HEK293 (cell line): ENCODE results near the gene GBF1.
A peak's percentile ranks its signal among the peaks of the same experiment; 100 is the strongest.

Source experiments
- CTCF ChIA-PET: fragments of 350-600 bp; formaldehyde crosslinking; extraction: SDS; loops from one replicate; lab custom pipeline; 2021; ENCODE audit warnings: antibody characterized with exemption; lab: Yijun Ruan, JAX
- POLR2A ChIA-PET: fragments of 300-600 bp; formaldehyde crosslinking; extraction: SDS; loops from one replicate; lab custom pipeline; 2020; ENCODE audit warnings: antibody characterized with exemption, inconsistent platforms; lab: Yijun Ruan, JAX
- H3K27ac ChIP-seq: fragments of 200-500 bp; sonication (Bioruptor generic); 2 replicates; pipeline ENCODE4 v1.5.1; 2014; ENCODE audit warnings: low read depth, low read length, control low read depth, inconsistent platforms; ENCODE audit errors: extremely low read depth
- H3K36me3 ChIP-seq, 2 experiments: fragments of 200-500 bp in 1 of 2; sonication (Bioruptor generic) in 1 of 2; 1 replicate in 1 of 2; 2 replicates in 1 of 2; pipeline ENCODE4 v1.5.1; 2014 to 2017; ENCODE audit warnings: inconsistent platforms in 2 of 2, low read length in 2 of 2; ENCODE audit not compliant: control insufficient read depth in 2 of 2, insufficient read depth in 1 of 2
- H3K4me1 ChIP-seq: fragments of 200-500 bp; sonication (Bioruptor generic); 2 replicates; pipeline ENCODE4 v1.5.1; 2014; ENCODE audit warnings: mild to moderate bottlenecking, low read length, inconsistent platforms; ENCODE audit not compliant: control insufficient read depth, insufficient read depth
- H3K4me3 ChIP-seq: 2 replicates; pipeline ENCODE4 v1.5.1; 2011; ENCODE audit warnings: low read depth, mild to moderate bottlenecking, control low read depth, low read length, moderate library complexity
- H3K9me3 ChIP-seq: fragments of 200-500 bp; sonication (Bioruptor generic); 2 replicates; pipeline ENCODE4 v1.5.1; 2014; ENCODE audit warnings: low read depth, low read length, inconsistent platforms; ENCODE audit not compliant: control insufficient read depth, insufficient read depth
- BCL11A ChIP-seq: fragments of 450-650 bp; formaldehyde crosslinking; IDR thresholded peaks from 2 replicates; pipeline ENCODE4 v1.5.1; 2016; ENCODE audit warnings: low read depth, missing biosample characterization, missing genetic modification characterization
- IKZF3 ChIP-seq: fragments of 450-650 bp; IDR thresholded peaks from 2 replicates; pipeline ENCODE4 v1.5.0; 2018; ENCODE audit warnings: missing biosample characterization, mild to moderate bottlenecking, missing genetic modification characterization, moderate library complexity
- KLF1 ChIP-seq: fragments of 450-650 bp; formaldehyde crosslinking; IDR thresholded peaks from 2 replicates; pipeline ENCODE4 v1.5.1; 2016; ENCODE audit warnings: missing biosample characterization, missing genetic modification characterization
- KLF8 ChIP-seq: fragments of 450-650 bp; formaldehyde crosslinking; IDR thresholded peaks from 2 replicates; pipeline ENCODE4 v1.5.1; 2016; ENCODE audit warnings: missing biosample characterization, missing genetic modification characterization
- KLF9 ChIP-seq: fragments of 450-650 bp; formaldehyde crosslinking; IDR thresholded peaks from 2 replicates; pipeline ENCODE4 v1.5.1; 2016; ENCODE audit warnings: missing biosample characterization, missing genetic modification characterization, low read depth
- OSR2 ChIP-seq: fragments of 450-650 bp; formaldehyde crosslinking; IDR thresholded peaks from 2 replicates; pipeline ENCODE4 v1.5.1; 2016; ENCODE audit warnings: missing biosample characterization, missing genetic modification characterization
- SCRT2 ChIP-seq: fragments of 450-650 bp; formaldehyde crosslinking; IDR thresholded peaks from 2 replicates; pipeline ENCODE4 v1.5.1; 2016; ENCODE audit warnings: missing biosample characterization, missing genetic modification characterization
- ZFHX2 ChIP-seq: fragments of 450-650 bp; formaldehyde crosslinking; conservative IDR thresholded peaks from 2 replicates; pipeline ENCODE4 v1.5.1; 2016; ENCODE audit warnings: missing biosample characterization, missing genetic modification characterization
- ZNF112 ChIP-seq: fragments of 450-650 bp; formaldehyde crosslinking; IDR thresholded peaks from 2 replicates; pipeline ENCODE4 v1.5.0; 2017; ENCODE audit warnings: missing biosample characterization, missing genetic modification characterization
- ZNF121 ChIP-seq: fragments of 450-650 bp; formaldehyde crosslinking; IDR thresholded peaks from 2 replicates; pipeline ENCODE4 v1.5.1; 2016; ENCODE audit warnings: missing biosample characterization, missing genetic modification characterization
- ZNF2 ChIP-seq: fragments of 450-650 bp; formaldehyde crosslinking; IDR thresholded peaks from 2 replicates; pipeline ENCODE4 v1.5.1; 2016; ENCODE audit warnings: missing biosample characterization, missing genetic modification characterization
- ZNF214 ChIP-seq: fragments of 450-650 bp; formaldehyde crosslinking; IDR thresholded peaks from 2 replicates; pipeline ENCODE4 v1.5.1; 2017; ENCODE audit warnings: missing biosample characterization, mild to moderate bottlenecking, missing genetic modification characterization, borderline replicate concordance
- ZNF341 ChIP-seq: fragments of 450-650 bp; formaldehyde crosslinking; IDR thresholded peaks from 2 replicates; pipeline ENCODE4; 2016; ENCODE audit warnings: low read depth, missing biosample characterization, missing genetic modification characterization
- ZNF423 ChIP-seq: fragments of 450-650 bp; formaldehyde crosslinking; IDR thresholded peaks from 2 replicates; pipeline ENCODE4 v1.5.1; 2016; ENCODE audit warnings: missing biosample characterization, missing genetic modification characterization
- ZNF514 ChIP-seq: fragments of 450-650 bp; formaldehyde crosslinking; IDR thresholded peaks from 2 replicates; pipeline ENCODE4 v1.5.1; 2016; ENCODE audit warnings: missing biosample characterization, missing genetic modification characterization
- ZNF561 ChIP-seq: fragments of 450-650 bp; IDR thresholded peaks from 2 replicates; pipeline ENCODE4 v1.5.1; 2018; ENCODE audit warnings: missing biosample characterization, missing genetic modification characterization, borderline replicate concordance
- ZNF830 ChIP-seq: fragments of 450-650 bp; IDR thresholded peaks from 2 replicates; pipeline ENCODE4 v1.5.0; 2018; ENCODE audit warnings: missing biosample characterization, missing genetic modification characterization, low read depth, mild to moderate bottlenecking, moderate library complexity
- TF ChIP-seq, protein P1 (sequence below): fragments of 450-650 bp; formaldehyde crosslinking; IDR thresholded peaks from 2 replicates; pipeline ENCODE4 v1.5.1; 2016; ENCODE audit warnings: missing biosample characterization, missing genetic modification characterization, borderline replicate concordance
- TF ChIP-seq, protein P2 (sequence below): fragments of 450-650 bp; formaldehyde crosslinking; IDR thresholded peaks from 2 replicates; pipeline ENCODE4 v1.5.1; 2016; ENCODE audit warnings: missing biosample characterization, missing genetic modification characterization
- TF ChIP-seq, protein P3 (sequence below): fragments of 450-650 bp; formaldehyde crosslinking; IDR thresholded peaks from 2 replicates; pipeline ENCODE4; 2016; ENCODE audit warnings: missing biosample characterization, missing genetic modification characterization
- TF ChIP-seq, protein P4 (sequence below): fragments of 450-650 bp; formaldehyde crosslinking; IDR thresholded peaks from 2 replicates; pipeline ENCODE4 v1.5.1; 2016; ENCODE audit warnings: missing biosample characterization, missing genetic modification characterization

Gene GBF1

DNA sequence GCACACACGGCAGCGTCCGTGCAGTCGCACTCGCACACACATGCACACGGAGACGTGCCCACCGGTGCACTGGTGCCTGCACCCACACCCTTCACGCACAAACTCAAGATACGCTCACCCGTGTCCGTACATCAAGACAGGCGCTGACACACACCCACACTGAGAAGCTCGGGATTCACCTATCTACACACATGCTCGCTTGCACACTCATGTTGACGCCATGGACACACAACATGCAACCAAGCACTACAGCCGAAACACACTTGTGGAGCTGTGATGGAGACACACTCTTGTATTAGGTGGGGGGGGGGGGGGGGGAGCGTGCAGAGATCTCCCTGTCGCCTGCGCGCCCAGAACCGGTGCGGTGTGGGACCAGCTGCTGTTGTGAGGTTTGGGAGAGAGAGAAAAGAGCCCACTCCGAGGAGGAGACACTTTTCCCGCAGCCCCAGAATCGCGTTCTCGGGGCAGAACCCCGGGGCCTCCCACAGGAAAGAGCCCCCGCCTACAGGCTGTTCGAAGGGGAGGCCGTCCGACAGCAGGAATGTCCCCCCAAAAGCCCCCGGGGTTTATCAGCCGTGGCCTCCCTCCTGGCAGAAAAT lies 149.6 kb downstream of the GBF1 start (continued):
- TF ChIP-seq, protein P1, sequence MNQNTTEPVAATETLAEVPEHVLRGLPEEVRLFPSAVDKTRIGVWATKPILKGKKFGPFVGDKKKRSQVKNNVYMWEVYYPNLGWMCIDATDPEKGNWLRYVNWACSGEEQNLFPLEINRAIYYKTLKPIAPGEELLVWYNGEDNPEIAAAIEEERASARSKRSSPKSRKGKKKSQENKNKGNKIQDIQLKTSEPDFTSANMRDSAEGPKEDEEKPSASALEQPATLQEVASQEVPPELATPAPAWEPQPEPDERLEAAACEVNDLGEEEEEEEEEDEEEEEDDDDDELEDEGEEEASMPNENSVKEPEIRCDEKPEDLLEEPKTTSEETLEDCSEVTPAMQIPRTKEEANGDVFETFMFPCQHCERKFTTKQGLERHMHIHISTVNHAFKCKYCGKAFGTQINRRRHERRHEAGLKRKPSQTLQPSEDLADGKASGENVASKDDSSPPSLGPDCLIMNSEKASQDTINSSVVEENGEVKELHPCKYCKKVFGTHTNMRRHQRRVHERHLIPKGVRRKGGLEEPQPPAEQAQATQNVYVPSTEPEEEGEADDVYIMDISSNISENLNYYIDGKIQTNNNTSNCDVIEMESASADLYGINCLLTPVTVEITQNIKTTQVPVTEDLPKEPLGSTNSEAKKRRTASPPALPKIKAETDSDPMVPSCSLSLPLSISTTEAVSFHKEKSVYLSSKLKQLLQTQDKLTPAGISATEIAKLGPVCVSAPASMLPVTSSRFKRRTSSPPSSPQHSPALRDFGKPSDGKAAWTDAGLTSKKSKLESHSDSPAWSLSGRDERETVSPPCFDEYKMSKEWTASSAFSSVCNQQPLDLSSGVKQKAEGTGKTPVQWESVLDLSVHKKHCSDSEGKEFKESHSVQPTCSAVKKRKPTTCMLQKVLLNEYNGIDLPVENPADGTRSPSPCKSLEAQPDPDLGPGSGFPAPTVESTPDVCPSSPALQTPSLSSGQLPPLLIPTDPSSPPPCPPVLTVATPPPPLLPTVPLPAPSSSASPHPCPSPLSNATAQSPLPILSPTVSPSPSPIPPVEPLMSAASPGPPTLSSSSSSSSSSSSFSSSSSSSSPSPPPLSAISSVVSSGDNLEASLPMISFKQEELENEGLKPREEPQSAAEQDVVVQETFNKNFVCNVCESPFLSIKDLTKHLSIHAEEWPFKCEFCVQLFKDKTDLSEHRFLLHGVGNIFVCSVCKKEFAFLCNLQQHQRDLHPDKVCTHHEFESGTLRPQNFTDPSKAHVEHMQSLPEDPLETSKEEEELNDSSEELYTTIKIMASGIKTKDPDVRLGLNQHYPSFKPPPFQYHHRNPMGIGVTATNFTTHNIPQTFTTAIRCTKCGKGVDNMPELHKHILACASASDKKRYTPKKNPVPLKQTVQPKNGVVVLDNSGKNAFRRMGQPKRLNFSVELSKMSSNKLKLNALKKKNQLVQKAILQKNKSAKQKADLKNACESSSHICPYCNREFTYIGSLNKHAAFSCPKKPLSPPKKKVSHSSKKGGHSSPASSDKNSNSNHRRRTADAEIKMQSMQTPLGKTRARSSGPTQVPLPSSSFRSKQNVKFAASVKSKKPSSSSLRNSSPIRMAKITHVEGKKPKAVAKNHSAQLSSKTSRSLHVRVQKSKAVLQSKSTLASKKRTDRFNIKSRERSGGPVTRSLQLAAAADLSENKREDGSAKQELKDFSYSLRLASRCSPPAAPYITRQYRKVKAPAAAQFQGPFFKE (tag by site-specific recombination): peak; percentile 96; the same call in 1 of the 2 replicates
- TF ChIP-seq SCRT2 (tag by site-specific recombination) (peak; percentile 94), KLF9 (tag by site-specific recombination) (0 out of 2 replicates have a peak, but pooled peaks have one; percentile 75), ZNF2 (tag by site-specific recombination) (0 out of 2 replicates have a peak, but pooled peaks have one; percentile 55), ZNF561 (tag by site-specific recombination) (peak; percentile 51; the same call in 1 of the 2 replicates), ZNF341 (tag by site-specific recombination) (peak; percentile 99)
- TF ChIP-seq, protein P2, sequence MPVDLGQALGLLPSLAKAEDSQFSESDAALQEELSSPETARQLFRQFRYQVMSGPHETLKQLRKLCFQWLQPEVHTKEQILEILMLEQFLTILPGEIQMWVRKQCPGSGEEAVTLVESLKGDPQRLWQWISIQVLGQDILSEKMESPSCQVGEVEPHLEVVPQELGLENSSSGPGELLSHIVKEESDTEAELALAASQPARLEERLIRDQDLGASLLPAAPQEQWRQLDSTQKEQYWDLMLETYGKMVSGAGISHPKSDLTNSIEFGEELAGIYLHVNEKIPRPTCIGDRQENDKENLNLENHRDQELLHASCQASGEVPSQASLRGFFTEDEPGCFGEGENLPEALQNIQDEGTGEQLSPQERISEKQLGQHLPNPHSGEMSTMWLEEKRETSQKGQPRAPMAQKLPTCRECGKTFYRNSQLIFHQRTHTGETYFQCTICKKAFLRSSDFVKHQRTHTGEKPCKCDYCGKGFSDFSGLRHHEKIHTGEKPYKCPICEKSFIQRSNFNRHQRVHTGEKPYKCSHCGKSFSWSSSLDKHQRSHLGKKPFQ (tag by site-specific recombination): 0 out of 2 replicates have a peak, but pooled peaks have one; percentile 8

DNA sequence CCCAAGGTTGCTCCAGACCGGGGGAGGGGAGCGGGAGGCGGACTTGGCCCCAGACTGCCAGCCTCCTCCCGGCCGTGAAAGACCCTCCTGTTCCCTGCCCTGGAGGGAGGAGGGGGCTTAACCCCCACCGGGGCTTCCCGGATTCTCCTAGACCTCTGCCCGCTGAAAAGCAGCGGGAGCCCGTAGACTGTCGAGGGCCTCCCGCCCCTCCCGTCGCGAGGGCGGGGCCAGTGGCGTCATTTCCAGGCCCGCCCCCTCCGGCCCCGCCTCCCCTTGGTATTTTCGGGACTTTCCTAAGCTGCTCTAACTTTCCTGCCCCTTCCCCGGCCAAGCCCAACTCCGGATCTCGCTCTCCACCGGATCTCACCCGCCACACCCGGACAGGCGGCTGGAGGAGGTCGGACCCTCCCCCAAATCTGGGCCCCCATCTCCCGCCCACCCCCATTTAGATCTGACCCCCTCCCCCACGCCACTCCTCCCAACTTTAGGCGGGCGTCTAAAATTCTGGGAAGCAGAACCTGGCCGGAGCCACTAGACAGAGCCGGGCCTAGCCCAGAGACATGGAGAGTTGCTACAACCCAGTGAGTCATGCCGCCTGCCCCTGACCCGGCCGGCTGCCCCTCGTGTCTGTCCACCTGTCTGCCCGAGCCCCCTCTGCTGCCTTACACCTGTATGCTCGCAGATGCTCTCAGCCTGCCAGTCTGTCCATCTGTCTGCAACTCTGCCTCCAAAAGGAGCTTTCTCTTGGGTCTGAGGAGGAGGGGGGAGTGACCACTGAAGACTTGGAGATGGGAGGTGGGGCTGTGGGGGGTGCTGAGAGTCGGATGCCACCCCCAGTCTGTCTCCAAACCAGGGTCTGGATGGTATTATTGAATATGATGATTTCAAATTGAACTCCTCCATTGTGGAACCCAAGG lies 150.3 kb downstream of the GBF1 start, which contains the start of gene NFKB2:
NFKB2 (plus strand) TSS at position 306 of the 917 bp plus-strand sequence; CDS start at position 561, 255 bp downstream.
- Histone ChIP-seq H3K27ac (no peak within 1 kb of the TSS; the same call in 1 of the 2 replicates), H3K4me3 (peak within 1 kb of the TSS; percentile 58), H3K36me3 (peaks cover 0 to 16% of the 10 kb centered on the region in 2 experiments; a peak in 1 of 3 replicates), H3K9me3 (no peaks in the 10 kb centered on the region), H3K4me1 (peaks cover 5% of the 10 kb centered on the region; the same call in 1 of the 2 replicates)
- ChIA-PET POLR2A (interaction anchor here (0.5 to 2.4 kb wide), 6 partner anchors 8 to 226 kb away, joined by 3 to 8 read pairs (median 3); partner anchors contain the start of gene CUEDC2), CTCF (interaction anchor here (0.6 to 4.5 kb wide), 11 partner anchors 9 to 201 kb away, joined by 3 to 57 read pairs (median 4); partner anchors contain the start of gene FBXL15)
- TF ChIP-seq ZNF830 (tag by site-specific recombination): no peak
- TF ChIP-seq KLF8 (tag by site-specific recombination): peak; percentile 98
- TF ChIP-seq ZNF214: no peak
- TF ChIP-seq ZNF121 (tag by site-specific recombination): no peak
- no peak for TF ChIP-seq OSR2 (tag by site-specific recombination)
- TF ChIP-seq, protein P3, sequence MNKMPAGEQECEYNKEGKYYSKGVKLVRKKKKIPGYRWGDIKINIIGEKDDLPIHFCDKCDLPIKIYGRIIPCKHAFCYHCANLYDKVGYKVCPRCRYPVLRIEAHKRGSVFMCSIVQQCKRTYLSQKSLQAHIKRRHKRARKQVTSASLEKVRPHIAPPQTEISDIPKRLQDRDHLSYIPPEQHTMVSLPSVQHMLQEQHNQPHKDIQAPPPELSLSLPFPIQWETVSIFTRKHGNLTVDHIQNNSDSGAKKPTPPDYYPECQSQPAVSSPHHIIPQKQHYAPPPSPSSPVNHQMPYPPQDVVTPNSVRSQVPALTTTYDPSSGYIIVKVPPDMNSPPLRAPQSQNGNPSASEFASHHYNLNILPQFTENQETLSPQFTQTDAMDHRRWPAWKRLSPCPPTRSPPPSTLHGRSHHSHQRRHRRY (tag by site-specific recombination): no peak
- TF ChIP-seq ZNF514: no peak
- TF ChIP-seq ZNF423 (tag by site-specific recombination): no peak
- peak; percentile 32; the same call in 1 of the 2 replicates for TF ChIP-seq BCL11A
- TF ChIP-seq IKZF3 (tag by site-specific recombination): peak; percentile 96
- no peak for TF ChIP-seq ZNF112
- TF ChIP-seq KLF1: peak; percentile 86
- TF ChIP-seq, protein P4, sequence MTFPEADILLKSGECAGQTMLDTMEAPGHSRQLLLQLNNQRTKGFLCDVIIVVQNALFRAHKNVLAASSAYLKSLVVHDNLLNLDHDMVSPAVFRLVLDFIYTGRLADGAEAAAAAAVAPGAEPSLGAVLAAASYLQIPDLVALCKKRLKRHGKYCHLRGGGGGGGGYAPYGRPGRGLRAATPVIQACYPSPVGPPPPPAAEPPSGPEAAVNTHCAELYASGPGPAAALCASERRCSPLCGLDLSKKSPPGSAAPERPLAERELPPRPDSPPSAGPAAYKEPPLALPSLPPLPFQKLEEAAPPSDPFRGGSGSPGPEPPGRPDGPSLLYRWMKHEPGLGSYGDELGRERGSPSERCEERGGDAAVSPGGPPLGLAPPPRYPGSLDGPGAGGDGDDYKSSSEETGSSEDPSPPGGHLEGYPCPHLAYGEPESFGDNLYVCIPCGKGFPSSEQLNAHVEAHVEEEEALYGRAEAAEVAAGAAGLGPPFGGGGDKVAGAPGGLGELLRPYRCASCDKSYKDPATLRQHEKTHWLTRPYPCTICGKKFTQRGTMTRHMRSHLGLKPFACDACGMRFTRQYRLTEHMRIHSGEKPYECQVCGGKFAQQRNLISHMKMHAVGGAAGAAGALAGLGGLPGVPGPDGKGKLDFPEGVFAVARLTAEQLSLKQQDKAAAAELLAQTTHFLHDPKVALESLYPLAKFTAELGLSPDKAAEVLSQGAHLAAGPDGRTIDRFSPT (tag by site-specific recombination): peak; percentile 20; the same call in 1 of the 2 replicates
- 0 out of 2 replicates have a peak, but pooled peaks have one; percentile 11 for TF ChIP-seq ZFHX2
